BJ (cell line): ENCODE measurements around the gene ITM2C. TPM values are rescaled to one million over a fixed set of nuclear protein-coding genes. Genes with fewer than 3 reads are reported as not detected.

ENCODE experiments used
- CTCF ChIA-PET: fragments of 350-600 bp; formaldehyde crosslinking; extraction: SDS; loops from one replicate; lab custom pipeline; 2021; ENCODE audit warnings: antibody characterized with exemption, inconsistent platforms; lab: Yijun Ruan, JAX
- POLR2A ChIA-PET: fragments of 300-600 bp; sonication (Branson Sonifier 250); formaldehyde crosslinking; extraction: SDS; loops from one replicate; lab custom pipeline; 2021; ENCODE audit warnings: antibody characterized with exemption; lab: Charles Lee
- DNase-seq: peaks from one replicate; pipeline ENCODE4 v3.0.0-alpha.2; 2011; ENCODE audit warnings: low read depth
- H3K27me3 ChIP-seq: 2 replicates; pipeline ENCODE4 v1.6.0; 2011; ENCODE audit warnings: low read length; ENCODE audit not compliant: control insufficient read depth, insufficient read depth
- H3K36me3 ChIP-seq: 2 replicates; pipeline ENCODE4 v1.5.1; 2011; ENCODE audit warnings: low read length; ENCODE audit not compliant: control insufficient read depth, insufficient read depth
- H3K4me3 ChIP-seq: 2 replicates; pipeline ENCODE4 v1.5.1; 2011; ENCODE audit warnings: low read depth, mild to moderate bottlenecking, control low read depth, low read length
- CTCF ChIP-seq: IDR thresholded peaks from 2 replicates; pipeline ENCODE4 v1.5.1; 2011; ENCODE audit warnings: low read depth, mild to moderate bottlenecking, control low read depth, inconsistent platforms, low read length, moderate library complexity; ENCODE audit not compliant: insufficient read depth
- polyA plus RNA-seq: library from polyadenylated mRNA; depleted of rRNA; stranded (reverse); fragments of >200 nt; gene quantifications from 2 replicates; pipeline ENCODE4 v1.2.3, GENCODE V29; 2011

Gene ITM2C
- polyA plus RNA-seq, 1 experiment: 885 TPM

GRCh38 chr2:230828272-230828961 lies 36.3 kb upstream of the ITM2C start:
- peaks cover 9% of the 10 kb centered on the region for H3K27me3 ChIP-seq
- H3K4me3 ChIP-seq: peak overlapping the region; percentile 13; the same call in 1 of the 2 replicates
- H3K36me3 ChIP-seq: no peaks in the 10 kb centered on the region
- no peak for TF ChIP-seq CTCF
- ChIA-PET POLR2A (no interaction called here), CTCF (interaction anchor here (1.2 kb wide), 1 partner anchor 159 kb away, joined by 7 read pairs; no protein-coding TSS in a partner anchor)
- DNase-seq: no peak

GRCh38 chr2:230829293-230829692 lies 35.4 kb upstream of the ITM2C start:
- H3K27me3 ChIP-seq: peaks cover 9% of the 10 kb centered on the region
- TF ChIP-seq CTCF: no peak
- ChIA-PET CTCF (no interaction called here), POLR2A (no interaction called here)
- H3K4me3 ChIP-seq: no peak overlapping the region
- no peaks in the 10 kb centered on the region for H3K36me3 ChIP-seq
- DNase-seq: no peak

GRCh38 chr2:230829959-230830358 lies 34.8 kb upstream of the ITM2C start:
- POLR2A ChIA-PET: no interaction called here
- Histone ChIP-seq H3K4me3 (no peak overlapping the region), H3K36me3 (no peaks in the 10 kb centered on the region), H3K27me3 (peaks cover 9% of the 10 kb centered on the region)
- CTCF ChIA-PET: interaction anchor here (1.1 kb wide), 2 partner anchors 11 to 158 kb away, joined by 3 read pairs; no protein-coding TSS in a partner anchor
- TF ChIP-seq CTCF: no peak
- no peak for DNase-seq

- peaks cover 9% of the 10 kb centered on the region for H3K27me3 ChIP-seq
- POLR2A ChIA-PET: no interaction called here
- CTCF ChIA-PET: interaction anchor here (1.1 to 2.0 kb wide), 6 partner anchors 10 to 157 kb away, joined by 3 to 10 read pairs (median 3); no protein-coding TSS in a partner anchor
- TF ChIP-seq CTCF: no peak
- no peak for DNase-seq
- H3K36me3 ChIP-seq: no peaks in the 10 kb centered on the region
- H3K4me3 ChIP-seq: no peak overlapping the region
These were observed 34.3 kb upstream of the ITM2C start for GRCh38 chr2:230830428-230830827.

- TF ChIP-seq CTCF: no peak
- DNase-seq: no peak
- ChIA-PET POLR2A (no interaction called here), CTCF (interaction anchor here (0.7 to 4.0 kb wide), 5 partner anchors 9 to 148 kb away, joined by 3 to 15 read pairs (median 7); no protein-coding TSS in a partner anchor)
- H3K36me3 ChIP-seq: no peaks in the 10 kb centered on the region
- no peak overlapping the region for H3K4me3 ChIP-seq
- peaks cover 6% of the 10 kb centered on the region for H3K27me3 ChIP-seq
These were observed 24.4 kb upstream of the ITM2C start for GRCh38 chr2:230840301-230840700.
